ENCODE results near the gene SLC16A1.

Gene SLC16A1

DNA sequence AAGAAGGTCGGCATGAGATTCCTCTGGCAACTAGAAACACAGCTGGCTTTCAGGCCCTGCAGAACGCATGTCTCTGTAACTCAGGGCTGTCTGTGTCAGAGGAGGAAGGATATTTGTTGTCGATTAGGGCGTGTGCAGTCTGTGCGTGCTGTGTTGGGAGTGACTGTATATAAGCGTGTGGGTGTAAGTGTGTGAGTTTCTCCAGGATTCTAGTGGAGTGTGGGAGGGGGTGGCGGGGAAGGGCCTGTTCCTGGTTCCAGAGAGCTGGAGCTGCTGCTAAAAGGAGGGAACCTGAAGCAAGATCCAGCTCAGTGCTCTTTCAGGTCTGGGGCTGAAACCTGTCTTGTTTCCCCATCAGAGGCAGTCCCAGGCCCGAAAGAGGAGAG lies 74.3 kb downstream of the SLC16A1 start:
- DNase-seq (ENCODE audit: low spot score): peak; percentile 46

DNA sequence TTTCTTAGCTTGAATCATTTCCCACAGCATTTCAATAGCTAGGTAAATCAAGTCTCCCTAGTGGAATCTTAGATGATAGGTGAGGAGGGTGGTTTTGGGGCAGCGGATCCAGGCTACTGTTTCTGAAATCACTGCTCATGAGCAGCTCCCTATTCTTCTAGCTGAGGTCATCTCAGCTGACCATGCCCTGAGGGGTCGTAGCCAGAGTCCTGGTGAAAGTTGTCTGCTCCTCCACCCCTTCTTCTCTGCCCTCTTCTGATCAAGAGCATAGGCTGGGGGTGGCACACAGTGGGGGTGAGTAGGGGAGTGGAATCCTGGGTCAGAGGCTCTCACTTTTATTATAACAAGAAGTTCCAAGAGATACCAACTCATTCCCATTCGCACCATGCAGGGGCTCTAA lies 76.2 kb downstream of the SLC16A1 start:
- DNase-seq (ENCODE audit: low spot score): no peak

DNA sequence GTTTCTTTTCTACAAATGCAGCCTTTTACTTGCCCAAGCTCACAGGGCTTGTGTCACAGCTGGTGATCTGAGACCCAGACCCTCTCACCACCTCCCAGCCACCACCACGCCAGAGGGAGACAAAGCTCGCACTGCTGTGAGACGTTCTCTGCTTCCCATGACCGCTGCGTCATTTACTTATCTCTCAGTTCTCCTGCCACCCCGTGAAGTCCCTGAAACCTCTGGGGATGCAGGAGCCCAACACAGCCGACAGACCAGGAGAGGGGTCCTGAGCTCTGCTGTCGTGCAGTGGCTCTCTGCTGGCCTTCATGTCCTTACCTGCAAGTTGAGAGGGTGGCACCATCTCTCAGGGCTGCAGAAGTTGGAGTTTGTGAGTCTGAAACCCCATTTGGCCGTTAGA lies 77.7 kb downstream of the SLC16A1 start:
- no peak for DNase-seq (ENCODE audit: low spot score)

DNA sequence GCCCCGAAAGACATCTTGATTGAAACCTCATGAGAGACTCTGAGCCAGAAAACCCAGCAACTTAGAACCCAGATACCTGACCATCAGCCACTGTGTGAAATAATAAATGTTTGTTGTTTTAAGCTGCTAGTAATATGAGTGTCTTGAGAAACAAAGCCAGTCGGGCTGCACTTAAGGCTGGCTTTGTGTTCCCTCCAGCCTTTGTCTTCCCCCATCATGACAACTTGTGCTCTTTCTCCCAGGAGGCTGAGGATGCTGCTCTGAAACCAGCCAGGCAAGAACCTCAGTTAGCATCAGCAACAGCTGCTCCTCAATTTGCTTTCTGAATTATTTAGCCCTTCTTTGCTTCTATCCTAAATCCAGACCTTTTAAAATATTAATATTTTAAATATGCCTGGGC lies 78.2 kb downstream of the SLC16A1 start:
- no peak for DNase-seq (ENCODE audit: low spot score)

DNA sequence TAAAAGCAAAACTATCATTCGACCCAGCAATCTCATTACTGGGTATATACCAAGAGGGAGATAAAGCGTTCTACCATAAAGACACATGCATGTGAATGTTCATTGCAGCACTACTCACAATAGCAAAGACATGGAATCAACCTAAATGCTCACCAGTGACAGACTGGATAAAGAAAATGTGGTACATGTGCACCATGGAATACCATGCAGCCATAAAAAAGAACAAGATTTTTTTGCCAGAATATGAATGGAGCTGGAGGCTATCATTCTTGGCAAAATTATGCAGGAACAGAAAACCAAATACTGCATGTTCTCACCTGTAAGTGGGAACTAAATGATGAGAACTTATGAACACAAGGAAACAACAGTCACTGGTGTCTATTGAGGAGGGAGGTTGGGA lies 79.7 kb downstream of the SLC16A1 start:
- DNase-seq (ENCODE audit: low spot score): no peak

DNA sequence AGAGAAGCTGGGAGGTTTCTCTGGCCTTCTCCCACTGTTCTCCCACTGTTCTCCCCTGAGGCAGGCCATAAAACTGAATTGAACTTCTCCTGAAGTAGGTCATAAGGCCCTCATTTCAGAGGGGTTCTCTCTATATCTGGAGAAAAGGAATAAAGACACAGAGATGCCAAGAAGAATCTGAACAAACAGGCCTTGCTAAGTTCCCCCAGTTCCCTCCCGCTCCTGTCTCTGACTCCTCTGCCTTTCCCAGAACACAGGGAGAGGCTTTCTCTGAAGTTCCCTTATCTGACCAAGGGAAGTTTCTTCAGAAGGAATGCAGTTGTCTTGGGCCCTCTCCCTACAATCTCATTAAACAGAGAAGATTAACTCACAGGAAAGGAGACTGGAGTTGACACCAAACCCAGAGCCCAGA lies 83.4 kb downstream of the SLC16A1 start:
- DNase-seq (ENCODE audit: low spot score): no peak

DNA sequence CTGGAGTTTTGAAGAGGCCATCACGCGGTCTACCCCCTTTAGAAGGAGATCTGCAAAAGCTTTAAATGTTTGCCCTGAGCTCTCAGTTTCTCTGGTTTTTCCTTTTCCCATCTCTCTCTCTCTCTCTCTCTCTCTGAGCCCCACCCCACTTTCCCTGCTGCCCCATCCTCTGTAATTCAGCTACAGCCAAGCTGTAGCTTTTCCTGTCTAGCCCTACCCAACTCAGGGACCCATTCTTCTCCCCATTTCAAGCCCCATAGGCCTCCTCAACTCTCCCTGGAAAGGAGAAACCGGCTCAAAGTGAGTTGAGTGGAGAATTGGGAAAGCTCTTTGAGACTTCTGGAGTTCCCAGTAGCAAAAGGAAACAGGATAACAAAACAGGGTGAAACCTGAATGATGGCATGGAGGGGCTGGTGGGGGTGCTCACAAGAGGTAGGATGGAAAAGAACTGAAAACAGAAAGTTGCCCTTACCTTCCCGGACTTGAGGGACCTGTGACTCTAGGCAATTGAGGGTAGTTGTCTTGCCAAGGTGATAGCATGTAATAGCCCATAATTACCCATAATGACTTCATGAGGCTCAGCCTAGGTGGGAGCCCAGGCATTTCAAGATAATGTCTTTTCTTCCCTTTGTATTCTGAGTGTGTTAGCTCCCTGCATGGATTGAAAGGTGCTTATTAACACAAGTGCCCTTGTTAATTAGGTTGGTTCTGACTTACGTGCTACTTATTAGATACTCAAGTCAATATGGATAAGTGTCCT lies 84.9 kb downstream of the SLC16A1 start:
- DNase-seq (ENCODE audit: low spot score): no peak

DNA sequence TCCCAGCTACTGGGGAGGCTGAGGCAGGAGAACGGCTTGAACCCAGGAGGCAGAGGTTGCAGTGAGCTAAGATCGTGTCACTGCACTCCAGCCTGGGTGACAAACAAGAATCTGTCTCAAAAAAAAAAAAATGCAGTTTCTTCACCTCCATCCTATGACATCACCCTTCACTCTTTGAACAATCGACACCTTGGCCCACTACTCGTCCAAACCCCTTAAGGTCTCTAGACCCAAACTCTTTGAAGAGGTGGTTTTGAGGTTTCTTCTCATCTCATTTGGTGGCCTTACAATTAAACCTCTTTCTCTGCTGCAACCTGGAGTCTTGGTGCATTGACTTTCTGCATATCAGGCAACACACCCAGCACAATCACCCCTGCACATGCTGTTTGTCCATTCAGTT lies 86.1 kb downstream of the SLC16A1 start:
- DNase-seq (ENCODE audit: low spot score): no peak

DNA sequence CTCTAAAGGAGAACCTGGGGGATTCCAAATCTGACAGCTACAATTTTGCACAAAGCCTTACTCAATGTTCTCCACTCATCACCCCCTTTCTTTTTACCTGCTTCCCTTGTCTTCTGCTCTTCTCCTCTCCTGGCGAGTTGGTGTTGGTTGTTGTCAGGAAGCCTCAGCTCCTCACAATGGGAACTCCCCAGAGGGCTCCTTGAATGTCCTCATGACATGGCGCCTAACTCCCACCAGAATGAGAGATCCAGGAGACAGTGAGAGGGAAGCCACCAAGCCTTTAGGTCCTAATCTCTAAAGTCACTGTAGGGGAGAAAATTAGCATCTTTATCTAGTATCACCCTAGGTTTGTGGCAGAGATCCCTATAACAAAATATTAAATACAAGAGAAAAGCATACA lies 87.8 kb downstream of the SLC16A1 start:
- DNase-seq (ENCODE audit: low spot score): no peak

DNA sequence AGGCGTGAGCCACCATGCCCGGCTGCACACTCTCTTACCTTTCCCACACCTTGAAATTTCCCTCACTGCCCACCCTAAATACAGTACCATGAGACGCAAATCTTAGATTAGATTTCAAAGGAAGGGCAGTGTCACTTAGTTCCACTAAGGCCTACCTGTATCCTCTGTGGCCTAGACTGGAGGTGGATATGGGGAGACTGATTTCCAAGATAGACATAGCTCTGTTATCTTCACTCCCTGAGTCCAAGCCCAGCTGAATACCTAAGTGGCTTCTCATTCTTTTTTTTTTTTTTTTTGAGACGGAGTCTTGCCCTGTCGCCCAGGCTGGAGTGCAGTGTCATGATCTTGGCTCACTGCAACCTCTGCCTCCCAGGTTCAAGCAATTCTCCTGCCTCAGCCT lies 89.0 kb downstream of the SLC16A1 start:
- DNase-seq (ENCODE audit: low spot score): no peak

DNA sequence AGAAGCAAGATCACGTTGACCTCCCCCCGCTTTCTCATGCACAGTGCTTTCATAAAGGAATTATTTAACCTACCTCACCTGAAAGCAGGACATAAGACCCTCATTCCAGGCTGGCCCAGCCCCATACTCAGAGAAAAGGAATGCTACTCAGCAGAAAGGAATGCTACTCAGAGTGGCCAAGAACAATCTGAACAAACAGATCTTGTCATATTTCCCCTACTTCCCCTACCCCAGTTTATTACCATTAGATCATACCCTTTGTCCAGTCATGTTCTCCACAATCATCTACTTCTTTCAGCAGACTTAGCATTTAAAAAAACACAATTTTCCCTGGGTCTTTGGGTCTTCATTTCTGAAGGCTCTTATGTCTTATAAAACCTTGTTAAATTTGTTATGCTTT lies 89.8 kb downstream of the SLC16A1 start:
- peak; percentile 37 for DNase-seq (ENCODE audit: low spot score)

DNA sequence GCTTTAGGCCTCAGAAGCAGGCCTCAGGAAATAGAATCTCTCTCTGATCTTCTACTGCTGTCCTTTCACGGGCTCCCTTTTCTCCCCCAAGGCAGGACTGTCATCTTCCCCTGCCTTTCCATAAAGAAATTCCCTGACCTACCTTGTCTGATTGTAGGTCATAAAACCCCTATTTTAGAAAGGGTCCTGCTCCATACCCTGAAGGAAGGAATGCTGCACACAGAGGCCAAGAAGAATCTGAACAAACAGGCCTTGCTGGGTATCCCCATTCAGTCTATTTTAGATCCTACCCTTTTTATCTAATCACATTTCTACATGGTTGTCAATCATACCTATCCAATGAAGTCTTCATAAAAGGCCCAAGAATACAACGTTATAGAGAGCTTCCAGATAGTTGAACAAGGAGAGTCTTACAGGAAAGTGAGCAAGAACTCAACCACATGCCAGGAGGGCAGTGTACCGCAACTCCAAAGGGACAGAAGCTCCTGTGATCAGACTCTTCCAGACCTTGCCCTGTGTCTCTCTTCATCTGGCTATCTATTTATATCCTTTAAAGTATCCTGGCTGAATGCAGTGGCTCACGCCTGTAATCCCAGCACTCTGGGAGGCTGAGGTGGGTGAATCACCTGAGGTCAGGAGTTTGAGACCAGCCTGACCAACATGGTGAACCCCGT lies 93.1 kb downstream of the SLC16A1 start:
- DNase-seq (ENCODE audit: low spot score): no peak

Measured in AG20443 (cell line).